ENCODE results near the gene AMN1.
"Not testable (repeated sequence)": the region's sequence is repeated elsewhere in the genome, so short reads cannot be mapped to it uniquely, and the experiment has no call there.

AMN1 gene

GRCh38 chr12:31728917-31729640, at the start of gene AMN1:
TSS of gene AMN1 (minus strand) at chr12:31729021. CDS start at chr12:31729008, 13 bp downstream.
- peak; percentile 64 to 99 (median 97) for DNase-seq

GRCh38 chr12:31773867-31774266, 45.0 kb upstream of the AMN1 start:
- DNase-seq: no peak

GRCh38 chr12:31773223-31773750, 44.5 kb upstream of the AMN1 start:
- no peak for DNase-seq

GRCh38 chr12:31772685-31773222, 43.9 kb upstream of the AMN1 start:
- no peak for DNase-seq

- DNase-seq: no peak
Observed at GRCh38 chr12:31772186-31772585, 43.4 kb upstream of the AMN1 start.

GRCh38 chr12:31768046-31768445, 39.2 kb upstream of the AMN1 start:
- no peak for DNase-seq

- no peak for DNase-seq
Observed at GRCh38 chr12:31765931-31766330, 37.1 kb upstream of the AMN1 start.

GRCh38 chr12:31759632-31760459, 31.0 kb upstream of the AMN1 start:
- DNase-seq: no peak

- DNase-seq: not testable (repeated sequence)
Observed at GRCh38 chr12:31758297-31758696, 29.5 kb upstream of the AMN1 start.

- DNase-seq: no peak
Observed at GRCh38 chr12:31756977-31757420, 28.2 kb upstream of the AMN1 start.

- peak in 2 of 56 donors; percentile 8 to 10 for DNase-seq
Observed at GRCh38 chr12:31752450-31752849, 23.6 kb upstream of the AMN1 start.

GRCh38 chr12:31751085-31751484, 22.3 kb upstream of the AMN1 start:
- no peak for DNase-seq

- no peak for DNase-seq
Observed at GRCh38 chr12:31750747-31751039, 21.9 kb upstream of the AMN1 start.

- no peak for DNase-seq
Observed at GRCh38 chr12:31749024-31749704, 20.3 kb upstream of the AMN1 start.

GRCh38 chr12:31745242-31745641, 16.4 kb upstream of the AMN1 start:
- no peak for DNase-seq

GRCh38 chr12:31744363-31744762, 15.5 kb upstream of the AMN1 start:
- DNase-seq: not testable (repeated sequence)

- DNase-seq: no peak
Observed at GRCh38 chr12:31742891-31743290, 14.1 kb upstream of the AMN1 start.

- no peak for DNase-seq
Observed at GRCh38 chr12:31740628-31741027, 11.8 kb upstream of the AMN1 start.

- no peak for DNase-seq
Observed at GRCh38 chr12:31737763-31738162, 8.9 kb upstream of the AMN1 start.

- no peak for DNase-seq
Observed at GRCh38 chr12:31737345-31737744, 8.5 kb upstream of the AMN1 start.

GRCh38 chr12:31736472-31736871, 7.7 kb upstream of the AMN1 start:
- no peak for DNase-seq
